ENCODE data around the gene ELL2.

DNA sequence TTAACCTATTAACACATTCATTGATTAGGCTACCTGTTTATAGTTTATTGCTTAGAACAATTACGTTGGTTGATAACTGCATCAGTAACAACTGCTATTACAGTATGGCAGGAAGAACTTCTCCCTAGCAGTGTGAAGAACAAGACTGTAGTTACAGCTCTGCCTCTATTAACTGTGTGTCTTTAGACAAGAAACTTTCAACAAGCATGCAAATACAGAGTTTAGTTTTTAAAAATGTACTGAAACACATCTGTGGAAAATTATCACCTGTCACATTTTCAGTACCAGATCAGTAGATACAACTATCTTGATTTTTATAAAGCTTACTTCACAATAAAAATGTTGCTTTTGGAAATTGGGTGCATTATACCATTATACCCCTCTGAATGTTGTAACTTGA, 22.2 kb downstream of the ELL2 start:
- TF ChIP-seq, protein P1, sequence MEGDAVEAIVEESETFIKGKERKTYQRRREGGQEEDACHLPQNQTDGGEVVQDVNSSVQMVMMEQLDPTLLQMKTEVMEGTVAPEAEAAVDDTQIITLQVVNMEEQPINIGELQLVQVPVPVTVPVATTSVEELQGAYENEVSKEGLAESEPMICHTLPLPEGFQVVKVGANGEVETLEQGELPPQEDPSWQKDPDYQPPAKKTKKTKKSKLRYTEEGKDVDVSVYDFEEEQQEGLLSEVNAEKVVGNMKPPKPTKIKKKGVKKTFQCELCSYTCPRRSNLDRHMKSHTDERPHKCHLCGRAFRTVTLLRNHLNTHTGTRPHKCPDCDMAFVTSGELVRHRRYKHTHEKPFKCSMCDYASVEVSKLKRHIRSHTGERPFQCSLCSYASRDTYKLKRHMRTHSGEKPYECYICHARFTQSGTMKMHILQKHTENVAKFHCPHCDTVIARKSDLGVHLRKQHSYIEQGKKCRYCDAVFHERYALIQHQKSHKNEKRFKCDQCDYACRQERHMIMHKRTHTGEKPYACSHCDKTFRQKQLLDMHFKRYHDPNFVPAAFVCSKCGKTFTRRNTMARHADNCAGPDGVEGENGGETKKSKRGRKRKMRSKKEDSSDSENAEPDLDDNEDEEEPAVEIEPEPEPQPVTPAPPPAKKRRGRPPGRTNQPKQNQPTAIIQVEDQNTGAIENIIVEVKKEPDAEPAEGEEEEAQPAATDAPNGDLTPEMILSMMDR (IDR thresholded peaks at IDR 0.05): no peak
- TF ChIP-seq POLR2A (IDR thresholded peaks at IDR 0.05): no peak

Measured in prostate gland (tissue), 2 donors.